IMR-90 (cell line): ENCODE data around the gene BRIP1. TPM values are rescaled to one million over a fixed set of nuclear protein-coding genes. Genes with fewer than 3 reads are reported as not detected.

Experiments
- ATAC-seq: fragments of 200-7000 bp; cut with Tn5 transposase; 2 replicates; pipeline ENCODE4 v1.9.1; 2020; ENCODE audit warnings: low read depth, mild to moderate bottlenecking, moderate library complexity
- BruUV-seq: library from RNA; stranded (reverse); fragments of 400-500 nt; replicated peaks from 2 replicates; lab custom pipeline; 2021; lab: Mats Ljungman, UMichigan
- CTCF ChIA-PET: fragments of 300-600 bp; formaldehyde crosslinking; extraction: SDS; loops from one replicate; lab custom pipeline; 2021; ENCODE audit warnings: antibody characterized with exemption; lab: Yijun Ruan, JAX
- POLR2A ChIA-PET: fragments of 300-600 bp; sonication (Branson Sonifier 250); formaldehyde crosslinking; loops from one replicate; lab custom pipeline; 2022; ENCODE audit warnings: antibody characterized with exemption; ENCODE audit not compliant: unreplicated experiment; lab: Charles Lee
- DNase-seq: peaks from one replicate; pipeline ENCODE4 v3.0.0; 2013
- H2AFZ ChIP-seq: replicated peaks from 2 replicates; pipeline ENCODE3; 2013; ENCODE audit warnings: low read length, mild to moderate bottlenecking; ENCODE audit not compliant: poor library complexity
- H2AK5ac ChIP-seq: 2 replicates; pipeline ENCODE4 v1.6.1; 2013; ENCODE audit warnings: low read depth, low read length, inconsistent platforms
- H2AK9ac ChIP-seq: replicated peaks from 2 replicates; pipeline ENCODE3; 2013; ENCODE audit warnings: mild to moderate bottlenecking, low read depth, low read length, moderate library complexity; ENCODE audit not compliant: poor library complexity
- H2BK120ac ChIP-seq: 2 replicates; pipeline ENCODE4 v1.6.1; 2013; ENCODE audit warnings: low read depth, low read length, inconsistent platforms
- H2BK15ac ChIP-seq: 3 replicates; pipeline ENCODE4 v1.6.1; 2013; ENCODE audit warnings: low read depth, low read length, inconsistent platforms
- H2BK20ac ChIP-seq: 2 replicates; pipeline ENCODE4 v1.6.1; 2013; ENCODE audit warnings: low read depth, mild to moderate bottlenecking, inconsistent platforms, low read length, moderate library complexity
- H2BK5ac ChIP-seq: 2 replicates; pipeline ENCODE4 v1.6.1; 2013; ENCODE audit warnings: mild to moderate bottlenecking, low read depth, low read length, inconsistent platforms; ENCODE audit not compliant: poor library complexity, severe bottlenecking
- H3K14ac ChIP-seq: replicated peaks from 2 replicates; pipeline ENCODE4 v1.6.1; 2013; ENCODE audit warnings: low read depth, low read length, inconsistent platforms
- H3K18ac ChIP-seq: 2 replicates; pipeline ENCODE4 v1.6.1; 2013; ENCODE audit warnings: low read depth, low read length, control low read depth
- H3K23ac ChIP-seq: 2 replicates; pipeline ENCODE4 v1.6.1; 2013; ENCODE audit warnings: low read depth, low read length, inconsistent platforms
- H3K27ac ChIP-seq: 2 replicates; pipeline ENCODE4 v1.5.1; 2013; ENCODE audit warnings: mild to moderate bottlenecking, control low read depth, low read length; ENCODE audit not compliant: insufficient read depth
- H3K27me3 ChIP-seq: 2 replicates; pipeline ENCODE4 v1.6.1; 2013; ENCODE audit warnings: low read length; ENCODE audit not compliant: control insufficient read depth, insufficient read depth
- H3K36me3 ChIP-seq: 2 replicates; pipeline ENCODE4 v1.6.1; 2013; ENCODE audit warnings: low read length, mixed read lengths; ENCODE audit not compliant: control insufficient read depth, insufficient read depth
- H3K4ac ChIP-seq: 2 replicates; pipeline ENCODE4 v1.6.1; 2013; ENCODE audit warnings: low read depth, low read length, inconsistent platforms
- H3K4me1 ChIP-seq: 2 replicates; pipeline ENCODE4 v1.6.1; 2013; ENCODE audit warnings: low read length, mixed read lengths; ENCODE audit not compliant: control insufficient read depth, insufficient read depth
- H3K4me2 ChIP-seq: 2 replicates; pipeline ENCODE4 v1.6.1; 2013; ENCODE audit warnings: low read depth, mild to moderate bottlenecking, control low read depth, low read length, moderate library complexity
- H3K4me3 ChIP-seq: 2 replicates; pipeline ENCODE4 v1.5.1; 2013; ENCODE audit warnings: low read depth, mild to moderate bottlenecking, control low read depth, low read length, moderate library complexity; ENCODE audit not compliant: insufficient read depth
- H3K56ac ChIP-seq: 2 replicates; pipeline ENCODE4 v1.6.1; 2013; ENCODE audit warnings: low read length, inconsistent platforms; ENCODE audit not compliant: insufficient read depth; ENCODE audit errors: extremely low read depth
- H3K79me1 ChIP-seq, 2 experiments: 2 replicates each; pipeline ENCODE4 v1.6.1; 2013; ENCODE audit warnings: low read length in 2 of 2, inconsistent platforms in 1 of 2, low read depth in 1 of 2
- H3K9ac ChIP-seq: 2 replicates; pipeline ENCODE4 v1.6.1; 2013; ENCODE audit warnings: low read depth, low read length, control low read depth
- H3K9me1 ChIP-seq: 2 replicates; pipeline ENCODE4 v1.6.1; 2013; ENCODE audit warnings: low read length, inconsistent platforms; ENCODE audit not compliant: insufficient read depth
- H3K9me3 ChIP-seq: 2 replicates; pipeline ENCODE4 v1.6.1; 2013; ENCODE audit warnings: low read length; ENCODE audit not compliant: control insufficient read depth, insufficient read depth
- H4K20me1 ChIP-seq: 2 replicates; pipeline ENCODE4 v1.6.1; 2013; ENCODE audit warnings: low read length, inconsistent platforms; ENCODE audit not compliant: insufficient read depth
- H4K5ac ChIP-seq: 2 replicates; pipeline ENCODE4 v1.6.1; 2013; ENCODE audit warnings: mild to moderate bottlenecking, low read depth, low read length, control low read depth
- H4K8ac ChIP-seq, 2 experiments: 2 replicates each; pipeline ENCODE4 v1.6.1; 2013; ENCODE audit warnings: low read depth in 2 of 2, low read length in 2 of 2, control low read depth in 1 of 2, inconsistent platforms in 1 of 2
- H4K91ac ChIP-seq: 2 replicates; pipeline ENCODE4 v1.6.1; 2013; ENCODE audit warnings: low read depth, low read length, inconsistent platforms; ENCODE audit not compliant: insufficient read depth
- BHLHE40 ChIP-seq: fragments of 150-350 bp; IDR thresholded peaks from 2 replicates; pipeline ENCODE4 v1.6.1; 2016; ENCODE audit warnings: mild to moderate bottlenecking, low read depth, low read length
- CEBPB ChIP-seq: IDR thresholded peaks from 2 replicates; pipeline ENCODE4 v1.6.1; 2012; ENCODE audit warnings: low read depth, low read length, improper control_type of control experiment
- CHD1 ChIP-seq: IDR thresholded peaks from 2 replicates; pipeline ENCODE4 v1.6.1; 2012; ENCODE audit warnings: low read depth, low read length, improper control_type of control experiment
- FOS ChIP-seq: fragments of 150-350 bp; IDR thresholded peaks from 2 replicates; pipeline ENCODE4 v1.6.1; 2016; ENCODE audit warnings: low read depth, low read length
- MAFK ChIP-seq: IDR thresholded peaks from 2 replicates; pipeline ENCODE4 v1.6.1; 2012; ENCODE audit warnings: low read depth, low read length, improper control_type of control experiment
- MAZ ChIP-seq: IDR thresholded peaks from 2 replicates; pipeline ENCODE4 v1.6.1; 2012; ENCODE audit warnings: low read depth, mild to moderate bottlenecking, low read length, improper control_type of control experiment, moderate library complexity, borderline replicate concordance
- MXI1 ChIP-seq: IDR thresholded peaks from 2 replicates; pipeline ENCODE4 v1.6.1; 2012; ENCODE audit warnings: low read depth, mild to moderate bottlenecking, low read length, moderate library complexity, borderline replicate concordance
- NFE2L2 ChIP-seq: fragments of 150-350 bp; IDR thresholded peaks from 2 replicates; pipeline ENCODE4 v1.6.1; 2016; ENCODE audit warnings: low read depth, mild to moderate bottlenecking, low read length
- POLR2A ChIP-seq: IDR thresholded peaks from 2 replicates; pipeline ENCODE4 v1.6.1; 2012; ENCODE audit warnings: mild to moderate bottlenecking, low read depth, low read length
- RAD21 ChIP-seq: IDR thresholded peaks from 2 replicates; pipeline ENCODE4 v1.6.1; 2012; ENCODE audit warnings: low read length, improper control_type of control experiment
- RCOR1 ChIP-seq: IDR thresholded peaks from 2 replicates; pipeline ENCODE4 v1.6.1; 2012; ENCODE audit warnings: mild to moderate bottlenecking, low read length, improper control_type of control experiment; ENCODE audit not compliant: insufficient replicate concordance
- RFX5 ChIP-seq: IDR thresholded peaks from 2 replicates; pipeline ENCODE4 v1.8.0; 2012; ENCODE audit warnings: low read depth, mild to moderate bottlenecking, low read length, moderate library complexity
- SMC3 ChIP-seq: fragments of 150-350 bp; IDR thresholded peaks from 2 replicates; pipeline ENCODE4 v1.6.1; 2016; ENCODE audit warnings: low read depth, mild to moderate bottlenecking, antibody characterized with exemption, low read length, moderate library complexity
- WGBS, 2 experiments: methylation state at CpG; one replicate each; pipeline versions ENCODE4 v1.1.5 to v1.1.7; 2013; ENCODE audit warnings: missing lambda C conversion rate in 2 of 2; ENCODE audit not compliant: insufficient read length in 1 of 2; ENCODE audit errors: extremely low coverage in 2 of 2; 5-methylcytosine and 5-hydroxymethylcytosine counted together
- dilution Hi-C: fragments of 300-500 bp; cut with HindIII; formaldehyde crosslinking; loops from one replicate; pipeline ENCODE4 v1.14.3; 2018; ENCODE audit warnings: low sequenced_read_pairs; ENCODE audit not compliant: unreplicated experiment
- in situ Hi-C: fragments of 300-500 bp; cut with MboI; formaldehyde crosslinking; loops from 3 replicates; pipeline ENCODE4 v1.14.3; 2019; ENCODE audit warnings: low sequenced_read_pairs, inconsistent platforms, mixed read lengths
- intact Hi-C: fragments of 100-400 bp; cut with micrococcal nuclease; formaldehyde crosslinking; loops from 2 replicates; pipeline ENCODE4 v1.10.0; 2022
- polyA plus RNA-seq, 3 experiments: library from polyadenylated mRNA; depleted of rRNA; stranded (reverse); fragments of >200 nt; gene quantifications; 2 replicates each; pipeline ENCODE4 v1.2.3, GENCODE V29; 2012; ENCODE audit warnings: low replicate concordance in 1 of 3
- total RNA-seq: library from RNA; depleted of rRNA; stranded (reverse); fragments of >200 nt; gene quantifications from 2 replicates; pipeline ENCODE4 v1.2.3, GENCODE V29; 2012
- TF ChIP-seq, protein P1 (sequence below): fragments of 150-350 bp; IDR thresholded peaks from 2 replicates; pipeline ENCODE4 v1.6.1; 2016; ENCODE audit warnings: low read depth, mild to moderate bottlenecking, low read length, moderate library complexity, borderline replicate concordance
- TF ChIP-seq, protein P2 (sequence below): fragments of 150-350 bp; IDR thresholded peaks from 2 replicates; pipeline ENCODE4 v1.6.1; 2017; ENCODE audit warnings: mild to moderate bottlenecking, antibody characterized with exemption, low read length, low read depth
- TF ChIP-seq, protein P3 (sequence below): conservative IDR thresholded peaks from 2 replicates; pipeline ENCODE4 v1.5.1; 2012; ENCODE audit warnings: mild to moderate bottlenecking, low read depth, low read length, improper control_type of control experiment

Gene BRIP1
- total and polyA plus RNA-seq, 2 of the 4 experiments (the other 2 are of a cell fraction) = 6.1 to 19.7 TPM

DNA sequence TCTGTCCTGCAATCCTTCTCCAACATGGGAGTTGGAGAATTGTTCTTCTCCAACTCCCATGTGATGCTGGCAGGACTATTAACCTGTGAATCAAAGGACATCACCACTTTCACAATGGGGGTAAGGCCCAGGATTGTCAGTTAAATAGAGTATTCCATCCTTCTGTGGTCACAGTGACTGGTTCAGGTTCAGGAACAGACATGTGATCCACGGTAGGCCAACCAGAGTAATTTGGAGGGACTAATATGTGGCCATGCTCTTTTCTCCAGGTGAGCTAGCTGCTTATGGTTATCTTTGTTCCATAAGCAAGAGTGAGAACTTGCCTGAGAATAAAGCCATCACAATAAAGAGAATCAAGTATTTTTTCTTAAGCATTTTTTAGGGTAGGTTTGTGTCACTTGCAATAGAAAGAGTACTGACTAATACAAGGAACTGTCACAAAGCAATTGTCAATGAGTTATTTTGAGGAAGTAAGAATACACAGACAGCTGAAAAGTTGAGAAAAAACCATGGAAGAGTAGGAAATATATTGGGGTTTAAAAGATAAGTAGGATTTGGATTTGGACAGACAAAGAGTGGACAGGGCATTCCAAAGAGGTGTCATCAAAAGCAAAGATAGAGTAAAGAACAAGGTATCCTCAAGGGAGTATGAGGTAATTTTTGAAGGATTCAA is 63.4 kb downstream of the BRIP1 start:
- 100% methylated on average over 1 of the region's 1 CpG; no CpG with 5 or more reads in 1 of the 2 experiments for WGBS, 2 experiments
- H4K91ac ChIP-seq = no peak overlapping the region; the same call in 1 of the 2 replicates
- H2AK5ac ChIP-seq = no peak overlapping the region
- peaks cover 3 to 24% of the 10 kb centered on the region in 2 experiments; a peak in 2 of 4 replicates for H3K79me1 ChIP-seq
- ChIA-PET POLR2A (no interaction called here), CTCF (no interaction called here)
- no peak for ATAC-seq
- H4K8ac ChIP-seq = no peak overlapping the region; a peak in 1 of 4 replicates
- peaks cover 1% of the 10 kb centered on the region; the same call in 1 of the 2 replicates for H3K36me3 ChIP-seq
- peaks cover 6% of the 10 kb centered on the region for H3K9me1 ChIP-seq
- no peak overlapping the region for H2BK5ac ChIP-seq
- no peak overlapping the region for H3K9ac ChIP-seq
- H3K4ac ChIP-seq = no peak overlapping the region
- H2BK20ac ChIP-seq = no peak overlapping the region
- H3K27ac ChIP-seq = no peak overlapping the region
- in situ Hi-C loops = no loop called here
- H2AK9ac ChIP-seq = no peak overlapping the region
- no TSS peak for BruUV-seq
- DNase-seq = no peak
- dilution Hi-C loops = no loop called here
- no peaks in the 10 kb centered on the region for H3K9me3 ChIP-seq
- H2AFZ ChIP-seq = no peak overlapping the region
- no peak overlapping the region for H2BK120ac ChIP-seq
- no peak overlapping the region for H2BK15ac ChIP-seq
- H4K5ac ChIP-seq = no peak overlapping the region
- no peaks in the 10 kb centered on the region for H3K27me3 ChIP-seq
- H3K14ac ChIP-seq = 0 out of 2 replicates have a peak overlapping the region, but pooled peaks have one; percentile 20
- H4K20me1 ChIP-seq = no peaks in the 10 kb centered on the region
- H3K4me1 ChIP-seq = no peaks in the 10 kb centered on the region
- H3K23ac ChIP-seq = no peak overlapping the region
- no peak overlapping the region for H3K56ac ChIP-seq
- no peak overlapping the region for H3K4me3 ChIP-seq
- intact Hi-C loops = no loop called here
- H3K18ac ChIP-seq = no peak overlapping the region
- TF ChIP-seq FOS = no peak
- TF ChIP-seq RAD21 = no peak
- TF ChIP-seq SMC3 = no peak
- TF ChIP-seq MAZ = no peak
- TF ChIP-seq RCOR1 = no peak
- TF ChIP-seq, protein P1, sequence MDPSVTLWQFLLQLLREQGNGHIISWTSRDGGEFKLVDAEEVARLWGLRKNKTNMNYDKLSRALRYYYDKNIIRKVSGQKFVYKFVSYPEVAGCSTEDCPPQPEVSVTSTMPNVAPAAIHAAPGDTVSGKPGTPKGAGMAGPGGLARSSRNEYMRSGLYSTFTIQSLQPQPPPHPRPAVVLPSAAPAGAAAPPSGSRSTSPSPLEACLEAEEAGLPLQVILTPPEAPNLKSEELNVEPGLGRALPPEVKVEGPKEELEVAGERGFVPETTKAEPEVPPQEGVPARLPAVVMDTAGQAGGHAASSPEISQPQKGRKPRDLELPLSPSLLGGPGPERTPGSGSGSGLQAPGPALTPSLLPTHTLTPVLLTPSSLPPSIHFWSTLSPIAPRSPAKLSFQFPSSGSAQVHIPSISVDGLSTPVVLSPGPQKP = no peak
- no peak for TF ChIP-seq BHLHE40
- no peak for TF ChIP-seq MAFK
- TF ChIP-seq, protein P2, sequence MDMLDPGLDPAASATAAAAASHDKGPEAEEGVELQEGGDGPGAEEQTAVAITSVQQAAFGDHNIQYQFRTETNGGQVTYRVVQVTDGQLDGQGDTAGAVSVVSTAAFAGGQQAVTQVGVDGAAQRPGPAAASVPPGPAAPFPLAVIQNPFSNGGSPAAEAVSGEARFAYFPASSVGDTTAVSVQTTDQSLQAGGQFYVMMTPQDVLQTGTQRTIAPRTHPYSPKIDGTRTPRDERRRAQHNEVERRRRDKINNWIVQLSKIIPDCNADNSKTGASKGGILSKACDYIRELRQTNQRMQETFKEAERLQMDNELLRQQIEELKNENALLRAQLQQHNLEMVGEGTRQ = no peak
- no peak for TF ChIP-seq CHD1
- TF ChIP-seq NFE2L2 = no peak
- TF ChIP-seq, protein P3, sequence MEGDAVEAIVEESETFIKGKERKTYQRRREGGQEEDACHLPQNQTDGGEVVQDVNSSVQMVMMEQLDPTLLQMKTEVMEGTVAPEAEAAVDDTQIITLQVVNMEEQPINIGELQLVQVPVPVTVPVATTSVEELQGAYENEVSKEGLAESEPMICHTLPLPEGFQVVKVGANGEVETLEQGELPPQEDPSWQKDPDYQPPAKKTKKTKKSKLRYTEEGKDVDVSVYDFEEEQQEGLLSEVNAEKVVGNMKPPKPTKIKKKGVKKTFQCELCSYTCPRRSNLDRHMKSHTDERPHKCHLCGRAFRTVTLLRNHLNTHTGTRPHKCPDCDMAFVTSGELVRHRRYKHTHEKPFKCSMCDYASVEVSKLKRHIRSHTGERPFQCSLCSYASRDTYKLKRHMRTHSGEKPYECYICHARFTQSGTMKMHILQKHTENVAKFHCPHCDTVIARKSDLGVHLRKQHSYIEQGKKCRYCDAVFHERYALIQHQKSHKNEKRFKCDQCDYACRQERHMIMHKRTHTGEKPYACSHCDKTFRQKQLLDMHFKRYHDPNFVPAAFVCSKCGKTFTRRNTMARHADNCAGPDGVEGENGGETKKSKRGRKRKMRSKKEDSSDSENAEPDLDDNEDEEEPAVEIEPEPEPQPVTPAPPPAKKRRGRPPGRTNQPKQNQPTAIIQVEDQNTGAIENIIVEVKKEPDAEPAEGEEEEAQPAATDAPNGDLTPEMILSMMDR = no peak
- no peak for TF ChIP-seq MXI1
- TF ChIP-seq CEBPB = no peak
- TF ChIP-seq RFX5 = no peak
- TF ChIP-seq POLR2A = no peak
- no peak overlapping the region for H3K4me2 ChIP-seq
